ENCODE data around the gene VPS36.
A peak's percentile ranks its signal among the peaks of the same experiment; 100 is the strongest.

The VPS36 gene

GRCh38 chr13:52455677-52456041, 5.2 kb upstream of the VPS36 start:
- no peak for TF ChIP-seq CTCF (conservative IDR thresholded peaks at IDR 0.05)
- peak overlapping the region; percentile 83 for H3K27ac ChIP-seq

GRCh38 chr13:52454820-52455676, 4.6 kb upstream of the VPS36 start, which contains the start of gene CKAP2:
CKAP2 (plus strand) TSS chr13:52455478; CDS start chr13:52455557, 79 bp downstream.
- H3K27ac ChIP-seq = peak within 1 kb of the TSS; percentile 83
- no peak for TF ChIP-seq CTCF (conservative IDR thresholded peaks at IDR 0.05)

- TF ChIP-seq CTCF (conservative IDR thresholded peaks at IDR 0.05) = no peak
- peak overlapping the region; percentile 83 for H3K27ac ChIP-seq
Observed at GRCh38 chr13:52454459-52454819, 4.0 kb upstream of the VPS36 start.

GRCh38 chr13:52452470-52452869, 2.0 kb upstream of the VPS36 start:
- no peak overlapping the region for H3K27ac ChIP-seq
- no peak for TF ChIP-seq CTCF (conservative IDR thresholded peaks at IDR 0.05)

- TF ChIP-seq CTCF (conservative IDR thresholded peaks at IDR 0.05) = no peak
- peak overlapping the region; percentile 96; the same call in 1 of the 2 replicates for H3K27ac ChIP-seq
Observed at GRCh38 chr13:52451135-52451804, 836 bp upstream of the VPS36 start.

- H3K27ac ChIP-seq = peak overlapping the region; percentile 96
- TF ChIP-seq CTCF (conservative IDR thresholded peaks at IDR 0.05) = no peak; the same call in 1 of the 2 replicates
Observed at GRCh38 chr13:52450793-52451116, 321 bp upstream of the VPS36 start.

GRCh38 chr13:52449331-52450011, 963 bp downstream of the VPS36 start:
- TF ChIP-seq CTCF (conservative IDR thresholded peaks at IDR 0.05) = no peak
- peak overlapping the region; percentile 96 for H3K27ac ChIP-seq

Measured in VCaP (cell line).